KMS-11 (cell line): ENCODE data around the gene MRTFB.

Source experiments
- H2AFZ ChIP-seq: fragments of 200-600 bp; sonication (generic); 2 replicates; pipeline ENCODE4 v1.6.1; 2016; ENCODE audit warnings: antibody characterized with exemption, mixed run types, low read depth
- H3K27ac ChIP-seq: fragments of 200-600 bp; sonication (generic); 2 replicates; pipeline ENCODE4 v1.6.1; 2016; ENCODE audit warnings: mild to moderate bottlenecking, mixed run types
- H3K27me3 ChIP-seq: fragments of 200-600 bp; sonication (generic); 2 replicates; pipeline ENCODE4 v1.6.1; 2017; ENCODE audit warnings: mild to moderate bottlenecking, low read depth, mixed run types, moderate library complexity; ENCODE audit not compliant: insufficient read depth
- H3K36me3 ChIP-seq: fragments of 200-600 bp; sonication (generic); 2 replicates; pipeline ENCODE4 v1.6.1; 2017; ENCODE audit warnings: mild to moderate bottlenecking, mixed run types; ENCODE audit not compliant: insufficient read depth
- H3K4me1 ChIP-seq: fragments of 200-600 bp; sonication (generic); 2 replicates; pipeline ENCODE4 v1.6.1; 2016; ENCODE audit warnings: mild to moderate bottlenecking, low read depth, mixed run types; ENCODE audit not compliant: poor library complexity, severe bottlenecking
- H3K4me2 ChIP-seq: fragments of 200-600 bp; sonication (generic); 2 replicates; pipeline ENCODE4 v1.7.0; 2016; ENCODE audit warnings: mild to moderate bottlenecking, mixed run types
- H3K4me3 ChIP-seq: fragments of 200-600 bp; sonication (generic); IDR thresholded peaks from 2 replicates; pipeline ENCODE4 v1.6.1; 2017; ENCODE audit warnings: low read depth, low read length, mixed read lengths; ENCODE audit not compliant: insufficient read depth
- H3K79me2 ChIP-seq: fragments of 200-600 bp; sonication (generic); 2 replicates; pipeline ENCODE4 v1.6.1; 2016; ENCODE audit warnings: low read depth, mixed run types; ENCODE audit not compliant: insufficient read depth
- H3K9ac ChIP-seq: fragments of 200-600 bp; sonication (generic); 2 replicates; pipeline ENCODE4 v1.6.1; 2016; ENCODE audit warnings: mild to moderate bottlenecking, mixed run types
- H4K20me1 ChIP-seq: fragments of 200-600 bp; sonication (generic); 2 replicates; pipeline ENCODE4 v1.6.1; 2016; ENCODE audit warnings: mild to moderate bottlenecking, mixed run types; ENCODE audit not compliant: insufficient read depth
- CTCF ChIP-seq: fragments of 200-600 bp; sonication (generic); conservative IDR thresholded peaks from 2 replicates; pipeline ENCODE4 v1.6.1; 2017; ENCODE audit warnings: low read depth, mild to moderate bottlenecking, antibody characterized with exemption, low read length, moderate library complexity, mixed read lengths

Gene MRTFB

GRCh38 chr16:14106961-14107360 lies 35.8 kb downstream of the MRTFB start:
- no peaks in the 10 kb centered on the region for H4K20me1 ChIP-seq
- no peaks in the 10 kb centered on the region; the same call in 1 of the 2 replicates for H3K79me2 ChIP-seq

DNA sequence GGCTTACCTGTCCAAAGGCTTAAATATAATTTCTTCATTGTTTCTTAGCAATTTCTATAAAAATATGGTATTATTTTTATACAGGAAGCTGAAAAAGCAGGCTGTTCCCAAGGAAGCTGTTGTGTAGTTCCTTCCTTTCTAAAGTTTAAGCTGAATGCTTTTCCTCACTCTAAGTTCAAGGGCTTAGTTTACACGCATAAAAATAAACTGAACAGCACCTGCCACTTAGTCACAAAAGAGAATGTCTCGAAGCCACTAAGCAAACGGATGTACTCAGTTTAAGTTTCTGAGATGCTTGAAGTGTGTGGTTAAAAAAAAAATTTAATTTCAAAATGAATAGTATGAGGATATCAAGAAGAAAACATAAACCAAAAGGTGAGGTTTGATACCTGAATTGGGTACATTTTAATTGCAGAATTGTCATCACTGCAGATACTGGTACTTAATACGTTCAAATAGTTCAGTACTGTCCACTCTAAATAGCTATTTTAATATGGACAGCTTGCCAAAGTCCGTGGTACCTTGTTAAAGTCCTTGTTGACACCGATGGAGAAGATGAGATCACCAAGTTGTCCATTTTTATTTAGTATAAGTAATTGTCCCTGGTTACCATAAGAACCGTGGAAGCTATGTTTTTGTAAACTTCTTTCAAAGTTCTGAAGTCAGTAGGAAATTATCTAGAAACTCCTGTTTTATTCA lies 38.1 kb downstream of the MRTFB start:
- Histone ChIP-seq H3K4me1 (no peaks in the 10 kb centered on the region), H3K27me3 (no peaks in the 10 kb centered on the region), H3K4me2 (no peak overlapping the region), H3K36me3 (no peaks in the 10 kb centered on the region), H3K9ac (no peak overlapping the region), H3K79me2 (no peaks in the 10 kb centered on the region; the same call in 1 of the 2 replicates), H2AFZ (no peak overlapping the region), H3K4me3 (no peak overlapping the region), H4K20me1 (no peaks in the 10 kb centered on the region), H3K27ac (no peak overlapping the region)
- no peak for TF ChIP-seq CTCF

More at GRCh38 chr16:14106961-14107360, 35.8 kb downstream of the MRTFB start:
- TF ChIP-seq CTCF: no peak
- H3K36me3 ChIP-seq: no peaks in the 10 kb centered on the region
- no peak overlapping the region for H2AFZ ChIP-seq
- H3K4me2 ChIP-seq: no peak overlapping the region
- no peak overlapping the region for H3K27ac ChIP-seq
- H3K9ac ChIP-seq: no peak overlapping the region
- H3K4me3 ChIP-seq: no peak overlapping the region
- peaks cover 12% of the 10 kb centered on the region for H3K4me1 ChIP-seq
- no peaks in the 10 kb centered on the region for H3K27me3 ChIP-seq

GRCh38 chr16:14109782-14110727 lies 38.9 kb downstream of the MRTFB start:
- Histone ChIP-seq H2AFZ (no peak overlapping the region), H3K4me1 (no peaks in the 10 kb centered on the region), H3K4me2 (no peak overlapping the region), H4K20me1 (no peaks in the 10 kb centered on the region), H3K79me2 (no peaks in the 10 kb centered on the region), H3K9ac (no peak overlapping the region), H3K36me3 (no peaks in the 10 kb centered on the region), H3K27me3 (no peaks in the 10 kb centered on the region), H3K4me3 (no peak overlapping the region), H3K27ac (no peak overlapping the region)
- TF ChIP-seq CTCF: no peak

GRCh38 chr16:14110728-14111251 lies 39.7 kb downstream of the MRTFB start:
- Histone ChIP-seq H3K9ac (no peak overlapping the region), H3K4me3 (no peak overlapping the region)
- no peak for TF ChIP-seq CTCF

More at GRCh38 chr16:14110728-14111251, 39.7 kb downstream of the MRTFB start:
- Histone ChIP-seq H3K36me3 (no peaks in the 10 kb centered on the region), H3K27me3 (no peaks in the 10 kb centered on the region), H3K27ac (no peak overlapping the region), H3K4me1 (no peaks in the 10 kb centered on the region), H3K79me2 (no peaks in the 10 kb centered on the region), H2AFZ (no peak overlapping the region), H3K4me2 (no peak overlapping the region), H4K20me1 (no peaks in the 10 kb centered on the region)
